Neural cell (in vitro differentiated cells): ENCODE results near the gene HEYL. TPM values are rescaled to one million over a fixed set of nuclear protein-coding genes. Genes with fewer than 3 reads are reported as not detected.

ENCODE experiments used
- H2AFZ ChIP-seq: fragments of 200-600, 300-800 bp; sonication (generic), shearing (Covaris generic); 2 replicates; pipeline ENCODE4 v1.6.0; 2014; ENCODE audit warnings: low read depth, mild to moderate bottlenecking, antibody characterized with exemption, low read length, moderate library complexity
- H3F3A ChIP-seq: fragments of 200-600 bp; shearing (Covaris generic); 2 replicates; pipeline ENCODE4 v1.6.1; 2016; ENCODE audit warnings: mild to moderate bottlenecking, moderate library complexity, mixed read lengths, antibody characterized with exemption, low read length; ENCODE audit not compliant: insufficient read depth, poor library complexity, severe bottlenecking
- H3K27ac ChIP-seq: fragments of 200-600, 300-800 bp; sonication (generic), shearing (Covaris generic); 2 replicates; pipeline ENCODE4 v1.5.1; 2014; ENCODE audit warnings: mild to moderate bottlenecking, low read length, moderate library complexity
- H3K27me3 ChIP-seq: fragments of 300-800, 200-600 bp; sonication (generic), shearing (Covaris generic); 2 replicates; pipeline ENCODE4 v1.6.0; 2014; ENCODE audit warnings: mild to moderate bottlenecking, low read depth, low read length, moderate library complexity; ENCODE audit not compliant: insufficient read depth
- H3K36me3 ChIP-seq: fragments of 300-800, 200-600 bp; sonication (generic), shearing (Covaris generic); 2 replicates; pipeline ENCODE4 v1.5.1; 2014; ENCODE audit warnings: mild to moderate bottlenecking, antibody characterized with exemption, low read length, moderate library complexity; ENCODE audit not compliant: insufficient read depth
- H3K4me2 ChIP-seq: fragments of 300-800, 200-600 bp; sonication (generic), shearing (Covaris generic); 2 replicates; pipeline ENCODE4 v1.6.0; 2014; ENCODE audit warnings: mild to moderate bottlenecking, low read length
- H3K4me3 ChIP-seq: fragments of 300-800, 200-600 bp; sonication (generic), shearing (Covaris generic); 2 replicates; pipeline ENCODE4 v1.5.1; 2014; ENCODE audit warnings: mild to moderate bottlenecking, low read length, moderate library complexity
- H3K79me2 ChIP-seq: fragments of 200-600 bp; shearing (Covaris generic); replicated peaks from 2 replicates; pipeline ENCODE4 v1.6.0; 2014; ENCODE audit warnings: mild to moderate bottlenecking, low read length, moderate library complexity; ENCODE audit not compliant: insufficient read depth
- H3K9ac ChIP-seq: fragments of 300-800, 200-600 bp; sonication (generic), shearing (Covaris generic); 2 replicates; pipeline ENCODE4 v1.6.1; 2016; ENCODE audit warnings: mild to moderate bottlenecking, low read length, mixed read lengths
- H3K9me2 ChIP-seq: fragments of 200-600 bp; shearing (Covaris generic); 2 replicates; pipeline ENCODE4 v1.6.1; 2016; ENCODE audit warnings: mild to moderate bottlenecking, low read length, mixed read lengths; ENCODE audit not compliant: insufficient read depth
- H3K9me3 ChIP-seq: fragments of 200-600, 300-800 bp; sonication (generic), shearing (Covaris generic); 2 replicates; pipeline ENCODE4 v1.6.1; 2016; ENCODE audit warnings: mild to moderate bottlenecking, mixed run types, low read length, moderate library complexity, mixed read lengths
- H4K20me1 ChIP-seq: fragments of 200-600 bp; shearing (Covaris generic); 2 replicates; pipeline ENCODE4 v1.6.1; 2016; ENCODE audit warnings: mild to moderate bottlenecking, mixed run types; ENCODE audit not compliant: insufficient read depth
- EP300 ChIP-seq: fragments of 450-650 bp; conservative IDR thresholded peaks from 2 replicates; pipeline ENCODE4 v1.6.1; 2014; ENCODE audit warnings: antibody characterized with exemption, mild to moderate bottlenecking, moderate library complexity; ENCODE audit not compliant: poor library complexity, severe bottlenecking
- EZH2 ChIP-seq: fragments of 200-600, 300-800 bp; shearing (Covaris generic), sonication (generic); IDR thresholded peaks from 2 replicates; pipeline ENCODE4 v1.6.1; 2014; ENCODE audit warnings: antibody characterized with exemption, low read length, borderline replicate concordance, mild to moderate bottlenecking; ENCODE audit not compliant: insufficient read depth, poor library complexity, severe bottlenecking
- POLR2AphosphoS5 ChIP-seq: IDR thresholded peaks from 2 replicates; pipeline ENCODE4 v1.6.1; 2012
- SMC3 ChIP-seq: fragments of 450-650 bp; conservative IDR thresholded peaks from 2 replicates; pipeline ENCODE4 v1.6.1; 2014; ENCODE audit warnings: antibody characterized with exemption, mild to moderate bottlenecking, moderate library complexity; ENCODE audit not compliant: poor library complexity
- polyA plus RNA-seq: library from polyadenylated mRNA; depleted of rRNA; stranded (reverse); fragments of >200 nt; gene quantifications from 2 replicates; pipeline ENCODE4 v1.2.3, GENCODE V29; 2014
- TF ChIP-seq, protein P1 (sequence below): IDR thresholded peaks from 2 replicates; pipeline ENCODE4 v1.6.1; 2012; ENCODE audit warnings: borderline replicate concordance

Gene HEYL
- polyA plus RNA-seq, 1 donor from 2014 or later = not detected

DNA sequence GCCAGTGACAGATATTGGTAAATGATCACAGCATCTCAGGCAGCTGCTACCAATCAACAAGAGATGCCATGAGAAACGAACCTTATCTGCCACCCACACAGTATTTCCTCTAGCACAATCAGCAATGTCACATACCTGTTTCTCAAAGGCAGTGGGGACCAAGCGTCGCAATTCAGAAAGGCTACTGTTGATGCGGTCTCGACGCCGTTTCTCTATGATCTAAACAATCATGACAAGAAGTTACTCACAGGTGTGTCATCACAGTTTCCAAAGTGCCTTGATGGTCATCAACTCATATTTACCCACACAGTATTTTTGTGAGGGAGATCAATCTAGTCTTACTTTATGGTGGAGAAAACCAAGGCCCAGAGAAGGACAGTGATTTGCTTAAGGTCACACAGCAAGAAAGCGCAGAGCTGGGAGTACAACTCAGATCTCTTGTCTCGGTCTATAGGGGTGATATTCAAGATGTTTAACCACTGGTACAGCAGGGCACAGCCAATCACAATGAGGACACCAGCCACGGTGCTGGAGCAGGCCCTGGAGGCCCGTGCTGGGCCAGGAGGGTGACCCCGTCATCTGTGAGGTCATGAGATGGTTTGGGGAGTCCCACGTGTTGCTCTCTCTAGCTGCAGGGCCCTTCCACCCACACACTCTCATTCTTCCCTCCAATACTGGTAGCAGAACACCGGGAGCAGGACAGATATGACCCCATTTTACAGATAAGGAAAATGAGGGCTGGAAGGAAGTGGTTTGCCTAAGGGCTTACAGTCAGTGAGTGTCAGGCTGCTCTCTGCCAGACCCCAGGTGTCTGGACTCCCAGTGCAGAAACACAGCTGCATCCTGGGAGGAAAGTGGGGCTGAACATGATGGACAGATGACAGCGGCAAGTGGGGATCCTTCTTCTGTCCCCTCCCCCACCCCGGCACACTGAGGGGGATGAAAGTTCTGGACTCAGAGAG lies 7.8 kb downstream of the HEYL start:
- no peak overlapping the region for H3K4me2 ChIP-seq
- no peak overlapping the region for H3K27ac ChIP-seq
- no peak overlapping the region for H2AFZ ChIP-seq
- H3K4me3 ChIP-seq = no peak overlapping the region
- no peaks in the 10 kb centered on the region for H3F3A ChIP-seq
- no peaks in the 10 kb centered on the region for H3K36me3 ChIP-seq
- TF ChIP-seq POLR2AphosphoS5 = no peak
- TF ChIP-seq, protein P1, sequence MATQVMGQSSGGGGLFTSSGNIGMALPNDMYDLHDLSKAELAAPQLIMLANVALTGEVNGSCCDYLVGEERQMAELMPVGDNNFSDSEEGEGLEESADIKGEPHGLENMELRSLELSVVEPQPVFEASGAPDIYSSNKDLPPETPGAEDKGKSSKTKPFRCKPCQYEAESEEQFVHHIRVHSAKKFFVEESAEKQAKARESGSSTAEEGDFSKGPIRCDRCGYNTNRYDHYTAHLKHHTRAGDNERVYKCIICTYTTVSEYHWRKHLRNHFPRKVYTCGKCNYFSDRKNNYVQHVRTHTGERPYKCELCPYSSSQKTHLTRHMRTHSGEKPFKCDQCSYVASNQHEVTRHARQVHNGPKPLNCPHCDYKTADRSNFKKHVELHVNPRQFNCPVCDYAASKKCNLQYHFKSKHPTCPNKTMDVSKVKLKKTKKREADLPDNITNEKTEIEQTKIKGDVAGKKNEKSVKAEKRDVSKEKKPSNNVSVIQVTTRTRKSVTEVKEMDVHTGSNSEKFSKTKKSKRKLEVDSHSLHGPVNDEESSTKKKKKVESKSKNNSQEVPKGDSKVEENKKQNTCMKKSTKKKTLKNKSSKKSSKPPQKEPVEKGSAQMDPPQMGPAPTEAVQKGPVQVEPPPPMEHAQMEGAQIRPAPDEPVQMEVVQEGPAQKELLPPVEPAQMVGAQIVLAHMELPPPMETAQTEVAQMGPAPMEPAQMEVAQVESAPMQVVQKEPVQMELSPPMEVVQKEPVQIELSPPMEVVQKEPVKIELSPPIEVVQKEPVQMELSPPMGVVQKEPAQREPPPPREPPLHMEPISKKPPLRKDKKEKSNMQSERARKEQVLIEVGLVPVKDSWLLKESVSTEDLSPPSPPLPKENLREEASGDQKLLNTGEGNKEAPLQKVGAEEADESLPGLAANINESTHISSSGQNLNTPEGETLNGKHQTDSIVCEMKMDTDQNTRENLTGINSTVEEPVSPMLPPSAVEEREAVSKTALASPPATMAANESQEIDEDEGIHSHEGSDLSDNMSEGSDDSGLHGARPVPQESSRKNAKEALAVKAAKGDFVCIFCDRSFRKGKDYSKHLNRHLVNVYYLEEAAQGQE = no peak
- TF ChIP-seq EZH2 = no peak
- TF ChIP-seq EP300 = no peak
- H3K9ac ChIP-seq = no peak overlapping the region
- no peaks in the 10 kb centered on the region for H3K79me2 ChIP-seq
- no peaks in the 10 kb centered on the region for H4K20me1 ChIP-seq
- H3K9me2 ChIP-seq = no peaks in the 10 kb centered on the region
- no peaks in the 10 kb centered on the region for H3K9me3 ChIP-seq
- H3K27me3 ChIP-seq = peaks cover 17% of the 10 kb centered on the region

- Histone ChIP-seq H4K20me1 (no peaks in the 10 kb centered on the region), H3K27ac (no peak overlapping the region), H3F3A (no peaks in the 10 kb centered on the region), H2AFZ (no peak overlapping the region), H3K79me2 (no peaks in the 10 kb centered on the region), H3K36me3 (no peaks in the 10 kb centered on the region), H3K9me3 (no peaks in the 10 kb centered on the region), H3K4me3 (no peak overlapping the region), H3K9me2 (no peaks in the 10 kb centered on the region), H3K9ac (no peak overlapping the region), H3K27me3 (peaks cover 16% of the 10 kb centered on the region), H3K4me2 (no peak overlapping the region)
- TF ChIP-seq EP300 (no peak), SMC3 (no peak)
- TF ChIP-seq, protein P1 = no peak
Observed at GRCh38 chr1:39628807-39629350, 10.6 kb downstream of the HEYL start.
